Activated CD8-positive, alpha-beta memory T cell treated with anti-CD3 and anti-CD28 coated beads, Interleukin-2, amount 50 U/mL, for 48 hours (primary cell): ENCODE measurements around the gene R3HDM2.

ENCODE experiments used
- DNase-seq: peaks from one replicate; pipeline ENCODE4 v3.0.0-alpha.2; 2020

R3HDM2 gene

GRCh38 chr12:57465747-57466505 is 35.1 kb upstream of the R3HDM2 start:
- no peak for DNase-seq

- DNase-seq = no peak
Measured at GRCh38 chr12:57465030-57465746, 34.3 kb upstream of the R3HDM2 start.

- DNase-seq = no peak
Measured at GRCh38 chr12:57464569-57464968, 33.7 kb upstream of the R3HDM2 start.

GRCh38 chr12:57462912-57463253 is 32.0 kb upstream of the R3HDM2 start:
- DNase-seq = no peak

DNA sequence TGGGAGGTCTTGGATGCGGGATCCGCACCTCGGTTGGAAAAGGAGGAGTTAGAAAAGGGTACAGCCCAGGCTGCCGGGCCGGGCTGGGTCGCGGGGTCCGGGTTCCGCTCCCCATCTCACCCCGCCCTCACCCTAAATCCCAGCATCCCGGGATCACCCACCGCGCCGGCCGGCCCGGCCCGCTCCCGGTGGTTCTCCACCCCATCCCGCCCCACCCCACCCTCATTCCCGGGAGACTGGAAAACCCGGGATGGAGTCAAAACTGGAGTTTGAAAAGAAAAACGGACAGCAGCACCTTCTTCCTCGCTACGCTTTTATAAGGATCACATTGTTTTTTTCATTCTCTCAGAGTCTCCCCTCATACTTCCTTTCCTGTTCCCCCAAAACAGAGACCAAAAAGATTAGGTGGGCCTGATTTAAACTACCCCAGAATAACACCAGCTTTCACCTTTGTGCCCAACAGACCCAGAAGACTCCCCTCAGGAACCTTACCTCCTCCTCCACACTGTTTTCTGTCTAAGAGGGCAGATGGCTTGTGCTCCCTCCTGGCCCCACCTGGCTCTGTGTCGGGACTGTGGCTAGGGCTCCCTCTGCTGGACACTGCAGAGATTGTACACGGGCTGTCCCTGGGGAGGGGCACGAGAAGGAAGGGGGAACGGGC is 31.5 kb upstream of the R3HDM2 start:
- peak; percentile 94 for DNase-seq

DNA sequence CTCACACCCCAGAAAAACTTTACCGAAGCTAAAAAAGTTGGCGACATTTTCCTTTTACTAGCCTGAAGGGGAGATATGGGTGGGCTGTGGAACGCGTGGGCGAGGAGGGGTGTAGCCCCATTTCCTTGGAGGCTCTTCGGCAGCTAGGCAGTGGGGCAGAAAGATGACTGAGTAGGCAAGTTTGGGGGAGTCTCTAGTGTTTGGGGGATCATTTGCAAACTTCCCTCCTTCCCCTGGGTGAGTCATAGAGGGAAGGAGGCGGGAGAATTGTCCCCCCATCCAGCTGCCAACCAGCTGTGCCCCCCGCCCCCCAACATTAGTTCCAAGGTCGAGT is 31.0 kb upstream of the R3HDM2 start:
- no peak for DNase-seq

DNA sequence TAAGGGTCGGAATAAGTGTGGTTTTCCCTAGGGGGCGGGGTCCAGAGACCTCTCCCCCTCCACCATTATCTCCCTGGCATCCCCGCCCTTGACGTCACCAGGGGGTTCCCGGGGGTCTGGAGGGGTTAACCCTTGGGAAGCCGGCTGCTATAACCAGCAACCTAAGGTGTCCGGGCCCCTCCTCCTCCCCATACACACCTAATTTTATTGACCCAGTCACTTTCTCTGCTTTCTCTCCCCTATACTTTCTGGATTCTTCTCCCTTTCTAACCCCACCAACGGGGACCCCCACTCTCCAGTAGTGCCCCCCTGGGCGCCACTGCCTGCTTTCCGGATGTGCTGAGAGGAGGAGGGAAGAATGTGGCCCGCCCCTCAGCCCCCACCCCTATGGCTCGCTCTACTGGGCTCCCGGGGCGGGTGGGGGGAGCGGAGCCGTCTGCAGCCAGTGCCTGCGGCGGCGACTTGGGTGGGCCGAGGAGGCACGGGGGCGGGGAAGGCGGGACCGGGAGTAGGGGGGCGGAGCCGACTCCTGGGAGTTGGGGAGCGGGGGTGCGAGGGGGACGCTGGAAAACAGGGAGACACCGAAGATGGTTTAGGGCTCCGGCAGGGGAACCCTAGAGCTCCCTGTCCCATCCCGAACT is 30.6 kb upstream of the R3HDM2 start:
- peak; percentile 69 for DNase-seq

- peak; percentile 61 for DNase-seq
Measured at GRCh38 chr12:57460841-57461275, 30.0 kb upstream of the R3HDM2 start.

DNA sequence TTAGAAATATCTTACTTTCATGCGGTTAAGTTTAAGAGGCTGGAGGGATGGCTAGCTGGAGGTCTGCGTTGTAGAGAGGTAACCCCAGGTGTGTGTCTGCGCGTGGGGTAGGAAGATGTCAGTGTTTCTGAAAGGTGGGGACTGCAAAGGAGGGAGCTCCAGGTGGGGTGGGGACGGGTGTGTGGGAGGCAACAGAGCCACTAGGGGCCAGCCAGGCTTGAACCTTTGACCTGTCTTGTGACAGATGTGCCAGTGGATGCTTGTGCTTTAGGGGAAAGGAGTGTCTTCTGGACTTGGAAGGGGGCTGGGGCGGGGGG is 29.6 kb upstream of the R3HDM2 start:
- DNase-seq = no peak

DNA sequence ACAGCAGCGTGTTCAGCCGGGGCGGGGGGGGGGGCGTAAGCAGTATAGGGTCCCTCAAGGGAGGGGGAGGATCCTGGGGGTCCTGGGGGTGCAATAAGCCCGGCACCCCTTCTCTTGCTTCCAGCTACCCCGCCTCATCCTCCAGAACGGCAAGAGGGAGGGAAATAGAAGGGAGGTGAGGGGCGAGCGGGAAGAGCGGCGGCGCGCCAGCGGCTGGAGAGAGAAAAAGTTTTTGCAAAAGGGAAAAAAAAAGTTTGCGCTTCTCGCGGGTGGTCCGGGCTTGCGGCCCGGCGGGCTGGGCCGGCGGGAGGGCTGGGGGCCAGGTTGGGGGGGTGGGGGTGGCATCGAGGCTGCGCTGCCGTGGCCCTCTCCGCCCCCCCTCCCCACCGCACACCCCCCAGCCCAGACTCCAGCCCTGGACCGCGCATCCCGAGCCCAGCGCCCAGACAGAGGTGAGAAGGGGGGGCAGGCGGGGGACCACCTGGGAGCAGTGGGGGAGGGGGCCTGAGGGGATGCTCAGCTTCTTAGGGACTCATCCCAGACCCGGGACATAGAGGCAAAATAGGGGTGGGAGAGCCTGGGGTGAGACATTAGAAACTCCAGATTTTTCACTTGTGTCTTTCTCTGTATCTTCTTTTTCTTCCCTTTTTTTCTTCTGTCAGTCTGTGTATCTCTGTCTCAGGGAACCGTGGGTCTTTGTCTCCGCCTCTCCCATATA is 29.1 kb upstream of the R3HDM2 start, which contains the start of gene GLI1:
TSS of gene GLI1 (plus strand) at position 36 of the 718 bp plus-strand sequence. CDS start 3,907 bp downstream, outside the sequence.
- DNase-seq = no peak

- DNase-seq = peak; percentile 96
Measured at GRCh38 chr12:57459055-57459749, 28.4 kb upstream of the R3HDM2 start.

DNA sequence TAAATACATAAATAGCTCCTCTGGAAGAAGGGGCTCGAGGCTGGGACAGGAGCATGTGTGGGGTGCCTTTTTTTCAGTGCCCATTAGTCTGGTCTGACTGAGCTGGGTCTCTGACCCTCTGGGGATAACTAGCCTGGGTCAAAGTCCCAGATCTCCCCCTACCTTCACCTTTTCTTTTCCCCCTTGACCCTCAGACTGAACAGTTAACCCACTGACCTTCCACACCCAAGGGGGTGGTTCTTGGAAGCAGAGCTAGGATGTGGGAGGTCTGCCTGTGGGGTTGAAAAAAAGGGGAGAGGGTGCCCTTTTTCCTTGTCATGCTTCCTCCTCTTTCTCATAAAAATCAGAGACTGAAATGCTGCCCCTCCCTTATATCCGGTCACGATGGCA is 27.8 kb upstream of the R3HDM2 start:
- DNase-seq = no peak

DNA sequence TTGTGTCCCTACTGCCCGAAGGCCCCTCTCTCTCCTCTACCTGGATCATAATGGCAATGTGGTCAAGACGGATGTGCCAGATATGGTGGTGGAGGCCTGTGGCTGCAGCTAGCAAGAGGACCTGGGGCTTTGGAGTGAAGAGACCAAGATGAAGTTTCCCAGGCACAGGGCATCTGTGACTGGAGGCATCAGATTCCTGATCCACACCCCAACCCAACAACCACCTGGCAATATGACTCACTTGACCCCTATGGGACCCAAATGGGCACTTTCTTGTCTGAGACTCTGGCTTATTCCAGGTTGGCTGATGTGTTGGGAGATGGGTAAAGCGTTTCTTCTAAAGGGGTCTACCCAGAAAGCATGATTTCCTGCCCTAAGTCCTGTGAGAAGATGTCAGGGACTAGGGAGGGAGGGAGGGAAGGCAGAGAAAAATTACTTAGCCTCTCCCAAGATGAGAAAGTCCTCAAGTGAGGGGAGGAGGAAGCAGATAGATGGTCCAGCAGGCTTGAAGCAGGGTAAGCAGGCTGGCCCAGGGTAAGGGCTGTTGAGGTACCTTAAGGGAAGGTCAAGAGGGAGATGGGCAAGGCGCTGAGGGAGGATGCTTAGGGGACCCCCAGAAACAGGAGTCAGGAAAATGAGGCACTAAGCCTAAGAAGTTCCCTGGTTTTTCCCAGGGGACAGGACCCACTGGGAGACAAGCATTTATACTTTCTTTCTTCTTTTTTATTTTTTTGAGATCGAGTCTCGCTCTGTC is 26.1 kb upstream of the R3HDM2 start:
- no peak for DNase-seq

- DNase-seq = no peak
Measured at GRCh38 chr12:57456145-57456700, 25.4 kb upstream of the R3HDM2 start.

GRCh38 chr12:57455374-57456144 is 24.7 kb upstream of the R3HDM2 start:
- peak; percentile 67 for DNase-seq

DNA sequence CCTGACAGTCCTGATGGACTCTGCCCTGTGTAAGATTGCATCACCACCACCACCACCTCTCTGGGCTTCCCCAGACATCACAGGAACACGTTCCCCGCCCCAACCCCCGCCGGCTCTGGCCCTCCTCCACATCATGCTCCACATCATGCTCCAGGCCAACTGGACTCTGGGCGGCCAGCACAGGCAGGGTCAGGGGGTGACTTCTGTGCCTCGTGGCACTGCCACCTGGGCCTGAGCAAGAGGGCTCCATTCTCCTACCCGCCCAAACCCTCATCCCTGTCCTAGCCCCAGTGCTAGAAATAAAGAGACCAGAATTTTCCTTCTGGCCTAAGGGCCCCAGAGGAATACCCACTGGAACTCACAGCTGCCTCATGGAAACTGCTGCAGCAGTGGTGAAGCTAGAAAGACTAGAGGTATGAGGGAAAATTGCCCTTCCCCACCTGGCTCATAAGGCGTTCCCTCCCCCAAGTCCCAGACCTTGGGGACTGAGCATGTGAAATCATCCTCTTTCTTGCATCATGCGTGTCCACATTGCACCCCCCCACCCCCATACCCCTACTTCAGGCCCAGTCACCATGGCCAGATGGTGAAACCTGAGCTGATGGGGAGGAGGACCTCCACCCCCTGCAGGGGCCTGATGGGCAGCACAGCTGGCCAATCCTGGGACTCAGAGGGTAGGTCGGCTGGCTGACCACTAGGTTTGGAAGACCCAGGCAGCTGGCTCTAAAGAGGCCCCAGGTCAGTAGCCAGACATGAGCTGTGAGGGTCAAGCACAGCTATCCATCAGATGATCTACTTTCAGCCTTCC is 23.9 kb upstream of the R3HDM2 start, which contains the start of gene INHBE:
TSS of gene INHBE (plus strand) at position 742 of the 808 bp plus-strand sequence. CDS start 230 bp downstream, outside the sequence.
- DNase-seq = peak; percentile 69

GRCh38 chr12:57454213-57454565 is 23.3 kb upstream of the R3HDM2 start:
- no peak for DNase-seq

DNA sequence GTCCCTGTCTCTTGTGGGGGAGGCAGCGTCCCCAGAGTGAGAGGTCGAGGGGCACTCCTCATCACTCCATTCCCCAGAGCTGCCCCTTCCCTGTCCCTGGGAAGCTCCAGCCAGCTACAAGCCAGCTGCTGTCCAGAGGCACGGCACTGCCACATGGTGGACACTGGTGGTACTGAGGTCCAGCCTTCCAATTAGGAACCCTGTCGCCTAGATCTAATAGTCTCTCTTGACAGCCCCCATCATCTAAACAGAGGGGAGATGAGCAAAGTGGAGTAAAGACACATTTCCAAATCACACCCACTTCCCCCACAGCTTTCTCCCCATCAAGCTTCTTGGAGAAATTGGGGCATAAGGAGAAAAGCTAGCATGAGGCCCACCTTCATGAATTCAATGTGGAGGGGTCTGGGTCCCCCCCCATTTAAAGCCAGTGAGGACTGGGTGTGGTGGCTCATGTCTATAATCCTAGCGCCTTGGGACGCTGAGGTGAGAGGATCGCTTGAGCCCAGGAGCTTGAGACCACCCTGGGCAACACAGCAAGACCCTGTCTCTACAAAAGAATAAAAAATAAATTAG is 22.2 kb upstream of the R3HDM2 start:
- DNase-seq = peak; percentile 84
